GM12878 (cell line): ENCODE results near the gene FAM222B. TPM values are rescaled to one million over a fixed set of nuclear protein-coding genes. Genes with fewer than 3 reads are reported as not detected.
A peak's percentile ranks its signal among the peaks of the same experiment; 100 is the strongest.

ENCODE experiments used
- BRCA1 ChIP-seq: IDR thresholded peaks from 2 replicates; pipeline ENCODE4 v1.6.1; 2011; ENCODE audit warnings: low read depth, low read length, improper control_type of control experiment
- CTCF ChIP-seq, 3 experiments: IDR thresholded peaks in 2 of 3; conservative IDR thresholded peaks in 1 of 3; 2 replicates each; pipeline ENCODE4 v1.5.1; 2011; ENCODE audit warnings: low read depth in 3 of 3, low read length in 3 of 3, mild to moderate bottlenecking in 3 of 3, control low read depth in 2 of 3, moderate library complexity in 2 of 3, inconsistent platforms in 1 of 3, mixed read lengths in 1 of 3; ENCODE audit not compliant: control insufficient read depth in 2 of 3, insufficient read depth in 1 of 3; ENCODE audit errors: extremely low read depth in 1 of 3
- DPF2 ChIP-seq: fragments of 450-650 bp; IDR thresholded peaks from 2 replicates; pipeline ENCODE4 v1.6.1; 2017; ENCODE audit warnings: mild to moderate bottlenecking
- E4F1 ChIP-seq: fragments of 450-650 bp; IDR thresholded peaks from 2 replicates; pipeline ENCODE4 v1.6.1; 2018; ENCODE audit warnings: borderline replicate concordance, mild to moderate bottlenecking; ENCODE audit not compliant: partially characterized antibody
- EP300 ChIP-seq, 2 experiments: fragments of 150-350 bp in 1 of 2; IDR thresholded peaks; 2 replicates each; pipeline ENCODE4 v1.6.1; 2011 to 2012; ENCODE audit warnings: low read depth in 2 of 2, low read length in 2 of 2, borderline replicate concordance in 1 of 2, improper control_type of control experiment in 1 of 2, inconsistent platforms in 1 of 2; ENCODE audit not compliant: control insufficient read depth in 1 of 2
- ETV6 ChIP-seq, 2 experiments: fragments of 450-650 bp in 1 of 2; IDR thresholded peaks in 1 of 2; conservative IDR thresholded peaks in 1 of 2; 2 replicates each; pipeline ENCODE4 v1.6.1; 2014; ENCODE audit warnings: antibody characterized with exemption in 1 of 2, borderline replicate concordance in 1 of 2, low read depth in 1 of 2, mild to moderate bottlenecking in 1 of 2, moderate library complexity in 1 of 2
- IKZF1 ChIP-seq: fragments of 450-650 bp; conservative IDR thresholded peaks from 2 replicates; pipeline ENCODE4 v1.6.1; 2017; ENCODE audit warnings: antibody characterized with exemption, mild to moderate bottlenecking
- IKZF2 ChIP-seq, 2 experiments: fragments of 450-650 bp; IDR thresholded peaks; 2 replicates each; pipeline ENCODE4 v1.6.1; 2017; ENCODE audit warnings: mild to moderate bottlenecking in 2 of 2, moderate library complexity in 2 of 2
- KDM1A ChIP-seq: fragments of 200-600 bp; sonication (generic); IDR thresholded peaks from 2 replicates; pipeline ENCODE4 v1.6.1; 2016; ENCODE audit warnings: borderline replicate concordance
- KLF5 ChIP-seq: fragments of 450-650 bp; IDR thresholded peaks from 2 replicates; pipeline ENCODE4 v1.6.1; 2014; ENCODE audit warnings: mild to moderate bottlenecking; ENCODE audit not compliant: partially characterized antibody
- MEF2A ChIP-seq: IDR thresholded peaks from 2 replicates; pipeline ENCODE4 v1.6.1; 2011; ENCODE audit warnings: low read depth, mild to moderate bottlenecking, low read length, moderate library complexity; ENCODE audit not compliant: insufficient read depth
- PML ChIP-seq: IDR thresholded peaks from 2 replicates; pipeline ENCODE4 v1.6.1; 2012; ENCODE audit warnings: low read length, inconsistent platforms
- POU2F2 ChIP-seq: IDR thresholded peaks from 3 replicates; pipeline ENCODE4 v1.6.1; 2011; ENCODE audit warnings: low read depth, mild to moderate bottlenecking, low read length, borderline replicate concordance
- RCOR1 ChIP-seq: conservative IDR thresholded peaks from 2 replicates; pipeline ENCODE4 v1.6.1; 2012; ENCODE audit warnings: low read depth, low read length, improper control_type of control experiment
- RUNX3 ChIP-seq: IDR thresholded peaks from 2 replicates; pipeline ENCODE4 v1.6.1; 2012; ENCODE audit warnings: low read length, inconsistent platforms
- SIN3A ChIP-seq: IDR thresholded peaks from 2 replicates; pipeline ENCODE4 v1.6.1; 2012; ENCODE audit warnings: low read depth, low read length, improper control_type of control experiment
- SMAD5 ChIP-seq: IDR thresholded peaks from 2 replicates; pipeline ENCODE4 v1.6.1; 2016; ENCODE audit warnings: antibody characterized with exemption, low read depth
- SREBF2 ChIP-seq: IDR thresholded peaks from 2 replicates; pipeline ENCODE4 v1.6.1; 2012; ENCODE audit warnings: mild to moderate bottlenecking, low read length
- TAF1 ChIP-seq: IDR thresholded peaks from 2 replicates; pipeline ENCODE4 v1.6.1; 2011; ENCODE audit warnings: mild to moderate bottlenecking, low read depth, low read length, borderline replicate concordance
- ZNF384 ChIP-seq: IDR thresholded peaks from 2 replicates; pipeline ENCODE4 v1.6.1; 2012; ENCODE audit warnings: low read depth, mild to moderate bottlenecking, low read length, improper control_type of control experiment, borderline replicate concordance
- ZNF592 ChIP-seq: fragments of 450-650 bp; IDR thresholded peaks from 2 replicates; pipeline ENCODE4 v1.6.1; 2017; ENCODE audit warnings: mild to moderate bottlenecking, moderate library complexity
- polyA plus RNA-seq, 11 experiments: library from polyadenylated mRNA; depleted of rRNA in 4 of 11; unstranded in 6 of 11; stranded (reverse) in 5 of 11; fragments of >200 nt; fragmentation: Nextera tagmentation in 4 of 11; fragmentation: Illumina TruSeq in 1 of 11; extraction: Ambion mirVana in 4 of 11; extraction: Trizol in 1 of 11; gene quantifications; 1 replicate in 1 of 11; 2 replicates in 10 of 11; pipeline versions ENCODE4 v1.2.1 to v1.2.3, GENCODE V29; 2011 to 2016; ENCODE audit warnings: inconsistent platforms in 2 of 11, missing spikeins in 2 of 11, low read depth in 1 of 11
- total RNA-seq, 4 experiments: library from RNA; depleted of rRNA in 3 of 4; stranded (reverse); fragments of >200 nt in 3 of 4; fragmentation: Illumina TruSeq in 1 of 4; extraction: Trizol in 1 of 4; gene quantifications; 2 replicates each; pipeline versions ENCODE4 v1.2.1 to v1.2.3, GENCODE V29; 2013 to 2021

The FAM222B gene
- total and polyA plus RNA-seq, 10 of the 15 experiments (the other 5 are each of a cell fraction or from before 2014, with no cell fraction given) = 2.8 to 18.3 (median 6.4) TPM

GRCh38 chr17:28750178-28751047, 92.2 kb downstream of the FAM222B start (continued):
- TF ChIP-seq TAF1 = no peak
- TF ChIP-seq SMAD5 = 0 out of 2 replicates have a peak, but pooled peaks have one; percentile 42
- TF ChIP-seq E4F1 = no peak
- peak; percentile 41; the same call in 1 of the 2 replicates for TF ChIP-seq IKZF1
- peak; percentile 78; the same call in 1 of the 2 replicates for TF ChIP-seq ZNF592
- TF ChIP-seq BRCA1 = no peak
- TF ChIP-seq ZNF384 = peak; percentile 8; the same call in 1 of the 2 replicates
- TF ChIP-seq MEF2A = no peak
- TF ChIP-seq CTCF (IDR thresholded peaks at IDR 0.05 in 2 of 3, conservative IDR thresholded peaks at IDR 0.05 in 1 of 3; ENCODE audit: control insufficient read depth in 2 of 3, extremely low read depth in 1 of 3, insufficient read depth in 1 of 3, low read depth in 3 of 3, low read length in 3 of 3) = peak; percentile 100; a peak in 5 of 6 replicates
- no peak for TF ChIP-seq DPF2
- no peak for TF ChIP-seq KDM1A
- no peak for TF ChIP-seq RCOR1
- peak; percentile 22; the same call in 1 of the 2 replicates for TF ChIP-seq PML
- TF ChIP-seq ETV6 (conservative IDR thresholded peaks at IDR 0.05 in 1 of 2, IDR thresholded peaks at IDR 0.05 in 1 of 2; ENCODE audit: borderline replicate concordance in 1 of 2, low read depth in 1 of 2) = no peak
- no peak for TF ChIP-seq IKZF2 (IDR thresholded peaks at IDR 0.05)
- peak; percentile 69; the same call in 1 of the 3 replicates for TF ChIP-seq POU2F2
- TF ChIP-seq RUNX3 = peak; percentile 61
- TF ChIP-seq EP300 (IDR thresholded peaks at IDR 0.05; ENCODE audit: borderline replicate concordance in 1 of 2, control insufficient read depth in 1 of 2, low read depth in 2 of 2, low read length in 2 of 2) = no peak
- TF ChIP-seq KLF5 = peak; percentile 18
- TF ChIP-seq SREBF2 = no peak
- TF ChIP-seq SIN3A = 0 out of 2 replicates have a peak, but pooled peaks have one; percentile 54
